ENCODE data around the gene CATSPERE. TPM values are rescaled to one million over a fixed set of nuclear protein-coding genes. Genes with fewer than 3 reads are reported as not detected.

CATSPERE gene
- total and polyA plus RNA-seq, 10 of the 15 experiments (the other 5 are each of a cell fraction or from before 2014, with no cell fraction given): 0.04 to 0.24 (median 0.17) TPM; not detected in 3

DNA sequence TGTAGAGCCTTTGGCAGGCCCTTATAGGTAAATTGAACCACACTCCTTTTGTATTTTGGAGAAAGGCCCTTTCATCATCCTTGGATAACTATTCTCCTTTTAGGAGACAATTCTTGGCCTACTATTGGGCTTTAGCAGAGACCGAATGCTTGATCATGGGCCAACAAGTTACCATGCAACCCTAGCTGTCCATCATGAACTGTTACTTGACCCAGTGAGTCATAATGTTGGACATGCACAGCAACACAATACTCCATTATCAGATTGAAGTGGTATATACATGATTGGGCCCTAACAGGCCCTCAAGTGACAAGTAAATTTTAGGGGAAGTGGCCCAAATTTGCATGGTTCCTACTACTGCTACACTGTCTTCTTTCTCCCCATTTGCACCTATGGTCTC is 84.4 kb downstream of the CATSPERE start:
- ChIA-PET RAD21 (ENCODE audit: unreplicated experiment) (no interaction called here), SMC1A (ENCODE audit: uncharacterized antibody, unreplicated experiment) (no interaction called here), CTCF (no interaction called here), POLR2A (no interaction called here)
- DNase-seq (ENCODE audit: low read depth, low spot score) (no peak), ATAC-seq (no peak), FAIRE-seq (no peak)
- Histone ChIP-seq H3K79me2 (ENCODE audit: control insufficient read depth, insufficient read depth, low read length) (no peaks in the 10 kb centered on the region), H3K4me2 (ENCODE audit: control insufficient read depth, insufficient read depth) (no peak overlapping the region), H3K4me3 (no peak overlapping the region), H4K20me1 (ENCODE audit: control insufficient read depth, insufficient read depth) (no peaks in the 10 kb centered on the region), H3K27me3 (replicated peaks in 1 of 2; ENCODE audit: control insufficient read depth in 2 of 2, insufficient read depth in 2 of 2, low read length in 1 of 2) (no peaks in the 10 kb centered on the region), H2AFZ (ENCODE audit: control insufficient read depth, low read depth, low read length) (no peak overlapping the region), H3K9me3 (replicated peaks; ENCODE audit: control insufficient read depth, insufficient read depth, low read length) (no peaks in the 10 kb centered on the region; the same call in 2 of the 3 replicates), H3K4me1 (ENCODE audit: control insufficient read depth, insufficient read depth, low read length) (no peaks in the 10 kb centered on the region), H3K9ac (ENCODE audit: control insufficient read depth, insufficient read depth, low read length) (no peak overlapping the region), H3K36me3 (ENCODE audit: control insufficient read depth in 2 of 2, insufficient read depth in 2 of 2, low read length in 1 of 2) (no peaks in the 10 kb centered on the region), H3K27ac (ENCODE audit: control insufficient read depth, insufficient read depth) (no peak overlapping the region)
- in situ Hi-C loops (cut with MboI): no loop called here
- intact Hi-C loops (cut with micrococcal nuclease; ENCODE audit: unreplicated experiment): no loop called here
- no peak for TF ChIP-seq CEBPB (IDR thresholded peaks at IDR 0.05; ENCODE audit: borderline replicate concordance in 1 of 2, low read depth in 2 of 2, low read length in 2 of 2)
- no peak for TF ChIP-seq TCF12 (IDR thresholded peaks at IDR 0.05; ENCODE audit: low read depth, low read length)
- TF ChIP-seq, protein P1, sequence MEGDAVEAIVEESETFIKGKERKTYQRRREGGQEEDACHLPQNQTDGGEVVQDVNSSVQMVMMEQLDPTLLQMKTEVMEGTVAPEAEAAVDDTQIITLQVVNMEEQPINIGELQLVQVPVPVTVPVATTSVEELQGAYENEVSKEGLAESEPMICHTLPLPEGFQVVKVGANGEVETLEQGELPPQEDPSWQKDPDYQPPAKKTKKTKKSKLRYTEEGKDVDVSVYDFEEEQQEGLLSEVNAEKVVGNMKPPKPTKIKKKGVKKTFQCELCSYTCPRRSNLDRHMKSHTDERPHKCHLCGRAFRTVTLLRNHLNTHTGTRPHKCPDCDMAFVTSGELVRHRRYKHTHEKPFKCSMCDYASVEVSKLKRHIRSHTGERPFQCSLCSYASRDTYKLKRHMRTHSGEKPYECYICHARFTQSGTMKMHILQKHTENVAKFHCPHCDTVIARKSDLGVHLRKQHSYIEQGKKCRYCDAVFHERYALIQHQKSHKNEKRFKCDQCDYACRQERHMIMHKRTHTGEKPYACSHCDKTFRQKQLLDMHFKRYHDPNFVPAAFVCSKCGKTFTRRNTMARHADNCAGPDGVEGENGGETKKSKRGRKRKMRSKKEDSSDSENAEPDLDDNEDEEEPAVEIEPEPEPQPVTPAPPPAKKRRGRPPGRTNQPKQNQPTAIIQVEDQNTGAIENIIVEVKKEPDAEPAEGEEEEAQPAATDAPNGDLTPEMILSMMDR (IDR thresholded peaks at IDR 0.05 in 2 of 3, conservative IDR thresholded peaks at IDR 0.05 in 1 of 3; ENCODE audit: control insufficient read depth in 2 of 3, extremely low read depth in 1 of 3, insufficient read depth in 1 of 3, low read depth in 3 of 3, low read length in 3 of 3): no peak
- TF ChIP-seq RUNX3 (IDR thresholded peaks at IDR 0.05; ENCODE audit: low read length): no peak
- no peak for TF ChIP-seq IRF4 (IDR thresholded peaks at IDR 0.05; ENCODE audit: low read depth, low read length)
- no peak for TF ChIP-seq GABPA (IDR thresholded peaks at IDR 0.05; ENCODE audit: low read depth)
- TF ChIP-seq SMC3 (IDR thresholded peaks at IDR 0.05; ENCODE audit: borderline replicate concordance, low read length): no peak
- TF ChIP-seq WRNIP1 (IDR thresholded peaks at IDR 0.05; ENCODE audit: borderline replicate concordance, low read depth, low read length): no peak
- TF ChIP-seq ZNF217 (IDR thresholded peaks at IDR 0.05): no peak
- no peak for TF ChIP-seq USF1 (IDR thresholded peaks at IDR 0.05; ENCODE audit: borderline replicate concordance, extremely low read length, insufficient read depth, low read depth, low read length)
- no peak for TF ChIP-seq ZNF687 (IDR thresholded peaks at IDR 0.05)
- no peak for TF ChIP-seq USF2 (IDR thresholded peaks at IDR 0.05; ENCODE audit: borderline replicate concordance, low read depth, low read length)
- no peak for TF ChIP-seq BCL11A (IDR thresholded peaks at IDR 0.05; ENCODE audit: low read depth, low read length)
- no peak for TF ChIP-seq DPF2 (IDR thresholded peaks at IDR 0.05)
- TF ChIP-seq HDGF (IDR thresholded peaks at IDR 0.05): no peak
- TF ChIP-seq SP1 (IDR thresholded peaks at IDR 0.05; ENCODE audit: low read depth, low read length): no peak
- TF ChIP-seq ASH2L (IDR thresholded peaks at IDR 0.05; ENCODE audit: borderline replicate concordance, low read depth): no peak
- TF ChIP-seq BMI1 (IDR thresholded peaks at IDR 0.05; ENCODE audit: borderline replicate concordance): no peak
- TF ChIP-seq RBBP5 (conservative IDR thresholded peaks at IDR 0.05): no peak
- TF ChIP-seq KDM1A (IDR thresholded peaks at IDR 0.05; ENCODE audit: borderline replicate concordance): no peak
- WGBS (ENCODE audit: insufficient coverage, insufficient replicate concordance, low lambda C conversion rate, missing lambda C conversion rate): 59% methylated on average over 1 of the region's 1 CpG
- BruUV-seq (replicated peaks): no TSS peak

Measured in GM12878 (cell line).